WTC11 (cell line): ENCODE results near the gene PPEF1.

ENCODE experiments used
- CREB1 ChIP-seq: sonication (generic); formaldehyde crosslinking; IDR thresholded peaks from 2 replicates; pipeline ENCODE4 v1.8.0; 2023; ENCODE audit warnings: mild to moderate bottlenecking, missing genetic modification reagents
- CTCF ChIP-seq: fragments of 200-600 bp; IDR thresholded peaks from 2 replicates; pipeline ENCODE4 v1.8.0; 2022; ENCODE audit warnings: antibody characterized with exemption
- E2F1 ChIP-seq: sonication (generic); formaldehyde crosslinking; IDR thresholded peaks from 2 replicates; pipeline ENCODE4 v1.8.0; 2022; ENCODE audit warnings: mild to moderate bottlenecking, missing genetic modification reagents
- HMGXB4 ChIP-seq: sonication (generic); formaldehyde crosslinking; IDR thresholded peaks from 2 replicates; pipeline ENCODE4 v1.8.1; 2023; ENCODE audit warnings: mild to moderate bottlenecking, moderate library complexity, missing genetic modification reagents
- PRDM15 ChIP-seq: sonication (generic); formaldehyde crosslinking; IDR thresholded peaks from 2 replicates; pipeline ENCODE4 v1.8.0; 2022; ENCODE audit warnings: missing genetic modification reagents
- USF2 ChIP-seq: sonication (generic); formaldehyde crosslinking; IDR thresholded peaks from 2 replicates; pipeline ENCODE4 v1.8.1; 2023; ENCODE audit warnings: mild to moderate bottlenecking, missing genetic modification reagents, moderate library complexity
- ZNF232 ChIP-seq: sonication (generic); formaldehyde crosslinking; IDR thresholded peaks from 2 replicates; pipeline ENCODE4 v1.8.0; 2022; ENCODE audit warnings: mild to moderate bottlenecking, missing genetic modification reagents
- ZNF263 ChIP-seq: sonication (generic); formaldehyde crosslinking; IDR thresholded peaks from 2 replicates; pipeline ENCODE4 v1.8.1; 2022; ENCODE audit warnings: low read depth, mild to moderate bottlenecking, moderate library complexity, missing genetic modification reagents
- ZNF512 ChIP-seq: sonication (generic); formaldehyde crosslinking; IDR thresholded peaks from 2 replicates; pipeline ENCODE4 v1.8.1; 2022; ENCODE audit warnings: missing genetic modification reagents, borderline replicate concordance

- TF ChIP-seq ZNF232 (no peak), CTCF (no peak), HMGXB4 (no peak), ZNF512 (CRISPR knock-in tag) (no peak), PRDM15 (no peak), USF2 (CRISPR knock-in tag) (no peak), ZNF263 (no peak), CREB1 (CRISPR knock-in tag) (no peak), E2F1 (no peak)
These were observed 18.0 kb downstream of the PPEF1 start for GRCh38 chrX:18725310-18725943.
